OCI-LY7 (cell line): Measurements from ENCODE around the gene C1orf146.

Experiments used
- CTCF ChIP-seq: fragments of 200-600 bp; sonication (generic); conservative IDR thresholded peaks from 2 replicates; pipeline ENCODE4 v1.5.1; 2014; ENCODE audit warnings: mild to moderate bottlenecking, antibody characterized with exemption, low read length, moderate library complexity, mixed read lengths
- EZH2phosphoT487 ChIP-seq: fragments of 200-600 bp; sonication (generic); IDR thresholded peaks from 2 replicates; pipeline ENCODE4 v1.6.1; 2018; ENCODE audit warnings: low read depth, borderline replicate concordance, mild to moderate bottlenecking, mixed run types, antibody characterized with exemption, low read length, moderate library complexity, mixed read lengths

GRCh38 chr1:92191726-92192125 lies 26.0 kb upstream of the C1orf146 start:
- no peak for TF ChIP-seq CTCF
- TF ChIP-seq EZH2phosphoT487: no peak
